Fibroblast of lung (primary cell): ENCODE measurements around the gene PFKP. TPM values are rescaled to one million over a fixed set of nuclear protein-coding genes. Genes with fewer than 3 reads are reported as not detected.

Experiments used
- DNase-seq, 2 donors: peaks; one replicate each; pipeline versions ENCODE4 v3.0.0 to v3.0.0-alpha.2; 2010; ENCODE audit warnings: low read depth in 2 of 2
- H2AFZ ChIP-seq: 2 replicates; pipeline ENCODE4 v1.5.1; 2012; ENCODE audit warnings: low read length, control low read depth, inconsistent platforms
- H3K27ac ChIP-seq: 2 replicates; pipeline ENCODE4 v1.5.1; 2011; ENCODE audit warnings: low read length, control low read depth; ENCODE audit not compliant: insufficient read depth
- H3K27me3 ChIP-seq: 2 replicates; pipeline ENCODE4 v1.5.1; 2011; ENCODE audit warnings: mild to moderate bottlenecking, low read length; ENCODE audit not compliant: control insufficient read depth, insufficient read depth
- H3K36me3 ChIP-seq: 2 replicates; pipeline ENCODE4 v1.5.1; 2011; ENCODE audit warnings: low read length; ENCODE audit not compliant: control insufficient read depth, insufficient read depth
- H3K4me1 ChIP-seq: 2 replicates; pipeline ENCODE4 v1.5.1; 2011; ENCODE audit warnings: low read length; ENCODE audit not compliant: control insufficient read depth, insufficient read depth; ENCODE audit errors: extremely low read depth
- H3K4me2 ChIP-seq: 2 replicates; pipeline ENCODE4 v1.5.1; 2011; ENCODE audit warnings: low read length, control low read depth; ENCODE audit not compliant: insufficient read depth; ENCODE audit errors: extremely low read depth
- H3K4me3 ChIP-seq, 4 experiments: fragments of 200-600 bp in 1 of 4; sonication (generic) in 1 of 4; replicated peaks in 1 of 4; 2 replicates each; pipeline ENCODE4 v1.5.1; 2011 to 2016; ENCODE audit warnings: low read length in 4 of 4, low read depth in 3 of 4, mild to moderate bottlenecking in 3 of 4, control low read depth in 2 of 4, inconsistent platforms in 1 of 4, mixed read lengths in 1 of 4; ENCODE audit not compliant: insufficient read depth in 1 of 4; ENCODE audit errors: control extremely low read depth in 1 of 4
- H3K79me2 ChIP-seq: 2 replicates; pipeline ENCODE4 v1.5.1; 2012; ENCODE audit warnings: mild to moderate bottlenecking, low read length, inconsistent platforms; ENCODE audit not compliant: control insufficient read depth, insufficient read depth
- H3K9ac ChIP-seq: 2 replicates; pipeline ENCODE4 v1.5.1; 2011; ENCODE audit warnings: mild to moderate bottlenecking, low read length, control low read depth; ENCODE audit not compliant: insufficient read depth
- H3K9me3 ChIP-seq: 2 replicates; pipeline ENCODE4 v1.5.1; 2012; ENCODE audit warnings: low read depth, low read length; ENCODE audit not compliant: control insufficient read depth, insufficient read depth
- H4K20me1 ChIP-seq: 2 replicates; pipeline ENCODE4 v1.5.1; 2011; ENCODE audit warnings: low read length; ENCODE audit not compliant: control insufficient read depth, insufficient read depth; ENCODE audit errors: extremely low read depth
- EZH2 ChIP-seq: IDR thresholded peaks from 2 replicates; pipeline ENCODE4 v1.5.1; 2012; ENCODE audit warnings: low read length, control low read depth, mild to moderate bottlenecking; ENCODE audit errors: missing control alignments
- polyA plus RNA-seq, 2 donors: library from polyadenylated mRNA; depleted of rRNA in 1 of 2; stranded (reverse) in 1 of 2; unstranded in 1 of 2; fragments of >200 nt; gene quantifications; 2 replicates each; pipeline ENCODE4 v1.2.1, GENCODE V29; 2011 to 2012; ENCODE audit warnings: missing spikeins in 1 of 2
- total RNA-seq: library from RNA; depleted of rRNA; stranded (reverse); fragments of >200 nt; gene quantifications from 2 replicates; pipeline ENCODE4 v1.2.1, GENCODE V29; 2014
- TF ChIP-seq, protein P1 (sequence below), 2 donors: IDR thresholded peaks in 1 of 2; conservative IDR thresholded peaks in 1 of 2; 1 replicate in 1 of 2; 2 replicates in 1 of 2; pipeline ENCODE4 v1.5.1; 2011 to 2012; ENCODE audit warnings: low read length in 2 of 2, control low read depth in 1 of 2, inconsistent platforms in 1 of 2, low read depth in 1 of 2, mild to moderate bottlenecking in 1 of 2

The PFKP gene
- total and polyA plus RNA-seq, 2 donors (not counting 1 experiment from before 2014, with no cell fraction given): 74.3 to 90.3 TPM

DNA sequence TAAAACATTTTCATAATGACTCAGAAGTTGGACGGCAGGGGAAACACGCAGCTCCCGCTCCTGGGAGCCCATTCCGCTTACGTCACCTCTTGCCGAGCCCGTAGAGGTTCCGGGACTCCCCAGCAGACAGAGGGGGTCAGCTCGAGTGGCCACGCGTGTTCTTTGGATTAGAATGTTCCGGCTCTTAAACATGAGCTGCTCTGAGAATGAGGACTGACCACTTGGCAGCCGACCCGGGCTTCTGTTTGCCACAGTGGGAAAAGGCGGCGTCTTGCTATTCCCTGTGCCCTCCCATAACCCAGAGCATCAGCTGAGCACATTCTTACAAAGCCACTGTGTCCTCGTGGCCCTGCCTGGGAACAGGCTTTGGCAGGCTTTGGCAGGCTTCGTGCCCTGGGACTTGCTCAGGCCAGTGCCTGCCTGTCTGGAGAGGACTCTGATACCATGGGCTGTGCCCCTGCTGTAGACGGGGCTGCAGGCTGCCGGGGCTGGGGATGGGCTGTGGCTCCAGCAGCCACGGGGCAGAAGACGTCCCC, 40.1 kb downstream of the PFKP start:
- peaks cover 10% of the 10 kb centered on the region for H3K79me2 ChIP-seq
- TF ChIP-seq, protein P1, sequence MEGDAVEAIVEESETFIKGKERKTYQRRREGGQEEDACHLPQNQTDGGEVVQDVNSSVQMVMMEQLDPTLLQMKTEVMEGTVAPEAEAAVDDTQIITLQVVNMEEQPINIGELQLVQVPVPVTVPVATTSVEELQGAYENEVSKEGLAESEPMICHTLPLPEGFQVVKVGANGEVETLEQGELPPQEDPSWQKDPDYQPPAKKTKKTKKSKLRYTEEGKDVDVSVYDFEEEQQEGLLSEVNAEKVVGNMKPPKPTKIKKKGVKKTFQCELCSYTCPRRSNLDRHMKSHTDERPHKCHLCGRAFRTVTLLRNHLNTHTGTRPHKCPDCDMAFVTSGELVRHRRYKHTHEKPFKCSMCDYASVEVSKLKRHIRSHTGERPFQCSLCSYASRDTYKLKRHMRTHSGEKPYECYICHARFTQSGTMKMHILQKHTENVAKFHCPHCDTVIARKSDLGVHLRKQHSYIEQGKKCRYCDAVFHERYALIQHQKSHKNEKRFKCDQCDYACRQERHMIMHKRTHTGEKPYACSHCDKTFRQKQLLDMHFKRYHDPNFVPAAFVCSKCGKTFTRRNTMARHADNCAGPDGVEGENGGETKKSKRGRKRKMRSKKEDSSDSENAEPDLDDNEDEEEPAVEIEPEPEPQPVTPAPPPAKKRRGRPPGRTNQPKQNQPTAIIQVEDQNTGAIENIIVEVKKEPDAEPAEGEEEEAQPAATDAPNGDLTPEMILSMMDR (conservative IDR thresholded peaks at IDR 0.05 in 1 of 2, IDR thresholded peaks at IDR 0.05 in 1 of 2; ENCODE audit: low read depth in 1 of 2, low read length in 2 of 2): no peak
- no peak for TF ChIP-seq EZH2
- peak overlapping the region; percentile 29 for H3K9ac ChIP-seq
- H3K4me2 ChIP-seq: peak overlapping the region; percentile 45
- no peak overlapping the region for H2AFZ ChIP-seq
- H3K27ac ChIP-seq: peak overlapping the region; percentile 84
- H3K27me3 ChIP-seq: no peaks in the 10 kb centered on the region
- no peaks in the 10 kb centered on the region for H4K20me1 ChIP-seq
- peaks cover 34% of the 10 kb centered on the region for H3K36me3 ChIP-seq
- H3K4me1 ChIP-seq: no peaks in the 10 kb centered on the region
- H3K9me3 ChIP-seq: no peaks in the 10 kb centered on the region
- H3K4me3 ChIP-seq: peak overlapping the region in 1 of 4 experiments; percentile 25
- peak; percentile 98 to 99 for DNase-seq

DNA sequence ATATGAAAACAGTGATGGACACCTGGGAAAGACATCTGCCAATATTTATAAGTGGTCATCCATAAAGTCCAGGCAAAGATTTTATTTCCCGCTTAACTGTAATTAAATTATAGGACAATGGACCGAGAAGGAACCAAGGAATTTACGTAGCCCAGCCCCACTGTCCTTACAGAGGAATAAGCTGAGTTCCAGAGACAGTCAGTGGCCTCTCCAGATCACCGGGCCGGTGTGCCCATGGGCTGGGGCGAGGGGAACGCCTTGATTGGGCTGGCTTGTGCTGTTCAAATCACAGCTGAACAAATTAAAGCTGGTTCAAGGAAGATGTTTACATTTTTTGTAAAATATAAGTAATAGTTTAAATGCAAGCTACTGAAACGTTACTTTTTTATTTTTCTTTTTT, 40.7 kb downstream of the PFKP start:
- no peak overlapping the region for H2AFZ ChIP-seq
- H3K79me2 ChIP-seq: peaks cover 9% of the 10 kb centered on the region
- peaks cover 37% of the 10 kb centered on the region for H3K36me3 ChIP-seq
- peak overlapping the region; percentile 29 for H3K9ac ChIP-seq
- H3K27ac ChIP-seq: peak overlapping the region; percentile 84
- H3K27me3 ChIP-seq: no peaks in the 10 kb centered on the region
- no peak for DNase-seq
- H3K4me3 ChIP-seq: no peak overlapping the region
- H3K4me2 ChIP-seq: no peak overlapping the region
- no peaks in the 10 kb centered on the region for H3K4me1 ChIP-seq
- no peaks in the 10 kb centered on the region for H4K20me1 ChIP-seq
- no peak for TF ChIP-seq EZH2
- TF ChIP-seq, protein P1 (conservative IDR thresholded peaks at IDR 0.05 in 1 of 2, IDR thresholded peaks at IDR 0.05 in 1 of 2; ENCODE audit: low read depth in 1 of 2, low read length in 2 of 2): no peak
- no peaks in the 10 kb centered on the region for H3K9me3 ChIP-seq

DNA sequence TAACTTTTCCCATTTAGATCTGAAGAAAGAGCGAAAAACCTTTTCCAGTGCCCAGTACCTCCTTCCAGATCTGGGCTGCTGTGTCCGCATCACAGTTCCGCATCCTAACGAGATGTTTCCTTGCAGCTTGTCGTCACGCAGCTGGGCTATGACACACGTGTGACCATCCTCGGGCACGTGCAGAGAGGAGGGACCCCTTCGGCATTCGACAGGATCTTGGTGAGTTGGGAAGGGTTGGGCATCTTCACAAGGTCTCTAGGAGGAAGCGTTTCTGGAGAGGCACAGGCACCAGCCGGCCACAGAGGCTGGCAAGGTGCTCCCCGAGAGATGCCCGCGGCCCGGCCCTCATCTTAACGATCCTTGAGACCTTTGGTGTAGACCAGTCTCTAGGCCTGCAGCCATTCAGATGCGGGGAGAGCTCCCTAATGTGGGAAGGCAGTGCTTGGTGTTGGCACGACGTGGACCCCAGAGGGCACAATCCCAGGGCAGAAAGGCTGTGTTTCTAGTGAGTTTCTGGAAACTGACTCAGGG, 41.3 kb downstream of the PFKP start:
- no peaks in the 10 kb centered on the region for H3K9me3 ChIP-seq
- H3K4me1 ChIP-seq: no peaks in the 10 kb centered on the region
- no peak overlapping the region for H3K4me2 ChIP-seq
- peaks cover 39% of the 10 kb centered on the region for H3K36me3 ChIP-seq
- no peak for DNase-seq
- no peak overlapping the region for H3K4me3 ChIP-seq
- no peaks in the 10 kb centered on the region for H3K27me3 ChIP-seq
- peaks cover 8% of the 10 kb centered on the region for H3K79me2 ChIP-seq
- no peak overlapping the region for H3K9ac ChIP-seq
- TF ChIP-seq, protein P1 (conservative IDR thresholded peaks at IDR 0.05 in 1 of 2, IDR thresholded peaks at IDR 0.05 in 1 of 2; ENCODE audit: low read depth in 1 of 2, low read length in 2 of 2): no peak
- TF ChIP-seq EZH2: no peak
- no peaks in the 10 kb centered on the region for H4K20me1 ChIP-seq
- no peak overlapping the region for H2AFZ ChIP-seq
- no peak overlapping the region for H3K27ac ChIP-seq
